NB4 (cell line): ENCODE data around the gene PAX6.

ENCODE experiments used
- DNase-seq: peaks from one replicate; pipeline ENCODE4 v3.0.0; 2010; ENCODE audit warnings: low read depth
- H3K4me3 ChIP-seq: one replicate; pipeline ENCODE4 v1.5.1; 2011; ENCODE audit warnings: mild to moderate bottlenecking, low read depth, low read length, moderate library complexity
- MAX ChIP-seq: IDR thresholded peaks from 2 replicates; pipeline ENCODE4 v1.6.1; 2011; ENCODE audit warnings: low read depth, low read length
- MYC ChIP-seq: IDR thresholded peaks from 2 replicates; pipeline ENCODE4 v1.6.1; 2011; ENCODE audit warnings: low read depth, low read length
- POLR2A ChIP-seq: IDR thresholded peaks from 2 replicates; pipeline ENCODE4 v1.6.1; 2011; ENCODE audit warnings: mild to moderate bottlenecking; ENCODE audit not compliant: insufficient read length; ENCODE audit errors: extremely low read depth
- TF ChIP-seq, protein P1 (sequence below): IDR thresholded peaks from one replicate; pipeline ENCODE4 v1.5.1; 2012; ENCODE audit warnings: low read depth, low read length

Gene PAX6

GRCh38 chr11:31772412-31772811, 38.7 kb downstream of the PAX6 start:
- TF ChIP-seq, protein P1, sequence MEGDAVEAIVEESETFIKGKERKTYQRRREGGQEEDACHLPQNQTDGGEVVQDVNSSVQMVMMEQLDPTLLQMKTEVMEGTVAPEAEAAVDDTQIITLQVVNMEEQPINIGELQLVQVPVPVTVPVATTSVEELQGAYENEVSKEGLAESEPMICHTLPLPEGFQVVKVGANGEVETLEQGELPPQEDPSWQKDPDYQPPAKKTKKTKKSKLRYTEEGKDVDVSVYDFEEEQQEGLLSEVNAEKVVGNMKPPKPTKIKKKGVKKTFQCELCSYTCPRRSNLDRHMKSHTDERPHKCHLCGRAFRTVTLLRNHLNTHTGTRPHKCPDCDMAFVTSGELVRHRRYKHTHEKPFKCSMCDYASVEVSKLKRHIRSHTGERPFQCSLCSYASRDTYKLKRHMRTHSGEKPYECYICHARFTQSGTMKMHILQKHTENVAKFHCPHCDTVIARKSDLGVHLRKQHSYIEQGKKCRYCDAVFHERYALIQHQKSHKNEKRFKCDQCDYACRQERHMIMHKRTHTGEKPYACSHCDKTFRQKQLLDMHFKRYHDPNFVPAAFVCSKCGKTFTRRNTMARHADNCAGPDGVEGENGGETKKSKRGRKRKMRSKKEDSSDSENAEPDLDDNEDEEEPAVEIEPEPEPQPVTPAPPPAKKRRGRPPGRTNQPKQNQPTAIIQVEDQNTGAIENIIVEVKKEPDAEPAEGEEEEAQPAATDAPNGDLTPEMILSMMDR: no peak
- TF ChIP-seq MAX (no peak), MYC (no peak), POLR2A (no peak)
- DNase-seq: no peak
- H3K4me3 ChIP-seq: no peak overlapping the region

DNA sequence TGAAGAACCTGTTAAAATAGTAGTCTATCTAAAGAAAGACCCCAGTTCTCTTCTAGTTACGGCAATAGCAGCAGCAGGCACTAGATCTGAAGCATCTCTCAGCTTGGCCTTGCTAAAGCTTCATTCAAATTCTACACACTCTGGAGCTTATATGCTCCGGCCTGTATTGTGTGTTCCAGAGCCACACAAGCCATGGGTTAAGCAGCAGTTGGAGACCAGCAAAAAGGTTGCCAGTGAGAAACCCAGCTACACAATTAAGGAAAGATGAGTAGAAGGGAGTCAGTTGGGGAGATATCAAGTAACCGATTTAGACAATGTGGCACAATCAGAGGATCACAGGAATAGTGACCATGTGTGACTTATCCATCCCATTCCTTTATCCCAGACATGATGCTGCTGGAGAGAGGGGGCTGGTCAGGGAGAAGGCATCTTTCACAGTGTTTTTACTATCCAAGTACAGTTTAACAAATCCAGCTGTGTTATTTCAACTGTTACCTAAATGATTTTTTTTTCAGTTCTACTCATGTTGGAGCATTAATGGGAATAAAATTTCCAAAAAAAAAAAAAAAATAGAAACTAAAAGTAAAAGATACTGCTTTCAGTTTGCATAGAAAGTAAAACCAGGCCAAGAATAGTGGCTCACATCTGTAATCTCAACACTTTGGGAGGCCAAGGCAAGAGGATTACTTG, 41.0 kb downstream of the PAX6 start:
- TF ChIP-seq MAX: no peak
- no peak for TF ChIP-seq MYC
- no peak for TF ChIP-seq POLR2A
- TF ChIP-seq, protein P1: no peak
- H3K4me3 ChIP-seq: no peak overlapping the region
- no peak for DNase-seq

DNA sequence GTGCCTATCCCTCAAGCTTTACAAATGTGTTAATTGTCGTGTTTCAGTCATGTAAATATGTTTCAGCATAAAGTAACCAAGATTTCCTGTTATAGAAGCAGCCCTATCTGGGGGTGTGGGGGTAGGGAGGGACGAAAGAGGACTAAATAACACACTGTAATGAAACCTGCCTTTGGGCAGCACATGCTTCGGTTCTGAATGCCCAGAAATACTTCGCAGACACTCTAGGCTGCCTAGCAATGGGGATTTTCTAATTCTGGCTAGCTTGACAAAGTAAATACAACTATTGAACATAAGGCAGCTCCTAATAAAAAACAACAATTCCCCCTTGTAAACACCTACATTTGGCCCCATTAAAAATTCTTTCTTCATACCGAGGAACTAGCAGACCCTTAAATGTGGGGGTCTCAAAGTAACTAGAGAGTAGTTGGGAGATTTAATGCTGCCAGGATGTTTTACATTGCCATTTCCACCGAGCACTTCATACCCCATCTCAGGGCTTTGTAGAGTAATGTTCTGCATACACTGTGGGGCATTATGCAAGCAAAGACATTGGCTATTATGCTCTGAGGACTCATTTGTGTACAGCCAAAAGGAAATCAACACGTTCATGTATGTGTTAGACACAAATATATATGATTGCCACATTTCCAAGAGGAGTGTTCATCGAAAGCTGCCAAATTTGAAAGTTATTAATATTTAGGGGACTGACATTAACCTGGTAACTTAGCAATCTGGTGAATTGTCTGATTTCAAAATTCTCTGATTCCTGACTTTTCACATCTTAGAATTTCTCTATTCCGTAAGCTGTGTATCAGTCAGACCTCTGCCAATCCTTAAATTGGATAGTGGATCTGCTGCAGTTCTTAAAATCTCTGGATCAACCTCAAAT, 42.1 kb downstream of the PAX6 start:
- no peak for DNase-seq
- TF ChIP-seq, protein P1: no peak
- no peak for TF ChIP-seq MYC
- no peak for TF ChIP-seq POLR2A
- TF ChIP-seq MAX: no peak
- H3K4me3 ChIP-seq: no peak overlapping the region

DNA sequence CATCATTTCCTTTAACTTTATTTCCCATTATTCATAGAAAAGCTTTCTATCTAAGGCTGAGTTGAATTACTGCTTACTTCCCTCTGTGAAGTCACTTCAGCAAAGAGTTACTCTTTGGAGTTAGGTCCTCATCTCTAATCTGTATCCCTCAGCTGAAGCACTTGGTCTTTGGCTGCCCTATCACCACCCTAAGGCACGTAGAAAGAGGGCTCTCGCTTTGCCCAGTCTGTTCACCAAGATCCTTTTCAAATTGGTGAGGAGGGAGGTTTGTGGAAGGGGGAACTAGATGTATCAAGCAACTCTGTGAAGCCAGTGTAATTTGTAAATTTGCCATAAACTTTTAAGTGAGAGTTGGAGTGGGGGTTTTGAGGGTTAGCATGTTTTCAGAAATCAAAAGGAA, 43.4 kb downstream of the PAX6 start:
- DNase-seq: no peak
- H3K4me3 ChIP-seq: no peak overlapping the region
- TF ChIP-seq POLR2A (no peak), MAX (no peak), MYC (no peak)
- TF ChIP-seq, protein P1: no peak

GRCh38 chr11:31767066-31767465, 44.1 kb downstream of the PAX6 start:
- H3K4me3 ChIP-seq: no peak overlapping the region
- TF ChIP-seq MAX (no peak), POLR2A (no peak), MYC (no peak)
- TF ChIP-seq, protein P1: no peak
- DNase-seq: no peak
